ENCODE results near the gene SACM1L.
"Not testable (repeated sequence)": the region's sequence is repeated elsewhere in the genome, so short reads cannot be mapped to it uniquely, and the experiment has no call there.

The SACM1L gene

GRCh38 chr3:45730409-45731154 lies 41.4 kb downstream of the SACM1L start:
- Mint-ChIP-seq H3K4me3 (no peak overlapping the region), H3K36me3 (ENCODE audit: low read depth) (peaks cover 82% of the 10 kb centered on the region)

GRCh38 chr3:45736707-45737106 lies 47.5 kb downstream of the SACM1L start:
- Mint-ChIP-seq H3K4me3 (no peak overlapping the region), H3K4me1 (ENCODE audit: low read depth) (peaks cover 34% of the 10 kb centered on the region), H3K36me3 (ENCODE audit: low read depth) (peaks cover 94% of the 10 kb centered on the region), H3K9me3 (no peaks in the 10 kb centered on the region), H3K27ac (peak overlapping the region; percentile 78), H3K27me3 (no peaks in the 10 kb centered on the region)
- no peak for DNase-seq

More at GRCh38 chr3:45730409-45731154, 41.4 kb downstream of the SACM1L start:
- peaks cover 25% of the 10 kb centered on the region for H3K4me1 Mint-ChIP-seq (ENCODE audit: low read depth)
- peak overlapping the region; percentile 22 for H3K27ac Mint-ChIP-seq
- no peaks in the 10 kb centered on the region for H3K27me3 Mint-ChIP-seq
- DNase-seq, result no peak
- H3K9me3 Mint-ChIP-seq, result no peaks in the 10 kb centered on the region

- Mint-ChIP-seq H3K4me3 (no peak overlapping the region), H3K27ac (peak overlapping the region; percentile 78), H3K27me3 (no peaks in the 10 kb centered on the region), H3K9me3 (no peaks in the 10 kb centered on the region), H3K4me1 (ENCODE audit: low read depth) (peaks cover 35% of the 10 kb centered on the region), H3K36me3 (ENCODE audit: low read depth) (peaks cover 94% of the 10 kb centered on the region)
- no peak for DNase-seq
Measured at GRCh38 chr3:45737234-45737633, 48.0 kb downstream of the SACM1L start.

GRCh38 chr3:45739991-45740390 lies 50.8 kb downstream of the SACM1L start:
- H3K9me3 Mint-ChIP-seq, result no peaks in the 10 kb centered on the region
- H3K4me3 Mint-ChIP-seq, result no peak overlapping the region
- peaks cover 33% of the 10 kb centered on the region for H3K4me1 Mint-ChIP-seq (ENCODE audit: low read depth)
- no peak for DNase-seq
- peaks cover 93% of the 10 kb centered on the region for H3K36me3 Mint-ChIP-seq (ENCODE audit: low read depth)
- no peaks in the 10 kb centered on the region for H3K27me3 Mint-ChIP-seq
- peak overlapping the region; percentile 8 for H3K27ac Mint-ChIP-seq

- H3K4me3 Mint-ChIP-seq, result no peak overlapping the region
- no peaks in the 10 kb centered on the region for H3K9me3 Mint-ChIP-seq
- peak overlapping the region; percentile 69 for H3K27ac Mint-ChIP-seq
- H3K4me1 Mint-ChIP-seq (ENCODE audit: low read depth), result peaks cover 29% of the 10 kb centered on the region
- no peak for DNase-seq
- peaks cover 93% of the 10 kb centered on the region for H3K36me3 Mint-ChIP-seq (ENCODE audit: low read depth)
- H3K27me3 Mint-ChIP-seq, result no peaks in the 10 kb centered on the region
Measured at GRCh38 chr3:45741247-45741646, 52.1 kb downstream of the SACM1L start.

- H3K27me3 Mint-ChIP-seq, result no peaks in the 10 kb centered on the region
- peaks cover 91% of the 10 kb centered on the region for H3K36me3 Mint-ChIP-seq (ENCODE audit: low read depth)
- DNase-seq, result no peak
- H3K9me3 Mint-ChIP-seq, result no peaks in the 10 kb centered on the region
- H3K4me3 Mint-ChIP-seq, result no peak overlapping the region
- H3K4me1 Mint-ChIP-seq (ENCODE audit: low read depth), result peaks cover 22% of the 10 kb centered on the region
- peak overlapping the region; percentile 8 for H3K27ac Mint-ChIP-seq
Measured at GRCh38 chr3:45741742-45742460, 52.7 kb downstream of the SACM1L start.

- Mint-ChIP-seq H3K4me1 (ENCODE audit: low read depth) (peaks cover 21% of the 10 kb centered on the region), H3K27ac (peak overlapping the region; percentile 26), H3K36me3 (ENCODE audit: low read depth) (peaks cover 91% of the 10 kb centered on the region), H3K4me3 (no peak overlapping the region), H3K9me3 (no peaks in the 10 kb centered on the region), H3K27me3 (no peaks in the 10 kb centered on the region)
- no peak for DNase-seq
Measured at GRCh38 chr3:45742461-45743089, 53.4 kb downstream of the SACM1L start.

- no peak overlapping the region for H3K27ac Mint-ChIP-seq
- H3K4me1 Mint-ChIP-seq (ENCODE audit: low read depth), result peaks cover 4% of the 10 kb centered on the region
Measured at GRCh38 chr3:45746165-45746776, 57.1 kb downstream of the SACM1L start.

GRCh38 chr3:45746777-45747622 lies 57.8 kb downstream of the SACM1L start:
- no peaks in the 10 kb centered on the region for H3K4me1 Mint-ChIP-seq (ENCODE audit: low read depth)
- no peak for DNase-seq
- H3K4me3 Mint-ChIP-seq, result no peak overlapping the region
- no peaks in the 10 kb centered on the region for H3K9me3 Mint-ChIP-seq
- no peaks in the 10 kb centered on the region for H3K27me3 Mint-ChIP-seq
- H3K36me3 Mint-ChIP-seq (ENCODE audit: low read depth), result peaks cover 54% of the 10 kb centered on the region
- H3K27ac Mint-ChIP-seq, result no peak overlapping the region

More at GRCh38 chr3:45746165-45746776, 57.1 kb downstream of the SACM1L start:
- DNase-seq, result no peak
- Mint-ChIP-seq H3K36me3 (ENCODE audit: low read depth) (peaks cover 61% of the 10 kb centered on the region), H3K4me3 (no peak overlapping the region), H3K27me3 (no peaks in the 10 kb centered on the region), H3K9me3 (no peaks in the 10 kb centered on the region)

- H3K36me3 Mint-ChIP-seq (ENCODE audit: low read depth), result peaks cover 47% of the 10 kb centered on the region
- H3K27ac Mint-ChIP-seq, result no peak overlapping the region
- no peaks in the 10 kb centered on the region for H3K27me3 Mint-ChIP-seq
- H3K9me3 Mint-ChIP-seq, result no peaks in the 10 kb centered on the region
- H3K4me1 Mint-ChIP-seq (ENCODE audit: low read depth), result no peaks in the 10 kb centered on the region
- no peak overlapping the region for H3K4me3 Mint-ChIP-seq
- DNase-seq, result no peak
Measured at GRCh38 chr3:45748068-45748467, 58.9 kb downstream of the SACM1L start.

- H3K4me3 Mint-ChIP-seq; H3K9me3 Mint-ChIP-seq; H3K27me3 Mint-ChIP-seq; H3K4me1 Mint-ChIP-seq (ENCODE audit: low read depth); DNase-seq; H3K27ac Mint-ChIP-seq: not testable (repeated sequence)
- H3K36me3 Mint-ChIP-seq (ENCODE audit: low read depth), result peaks cover 36% of the 10 kb centered on the region
Measured at GRCh38 chr3:45749036-45749600, 59.9 kb downstream of the SACM1L start.

- Mint-ChIP-seq H3K27ac (no peak overlapping the region), H3K36me3 (ENCODE audit: low read depth) (peaks cover 32% of the 10 kb centered on the region), H3K4me1 (ENCODE audit: low read depth) (no peaks in the 10 kb centered on the region), H3K9me3 (no peaks in the 10 kb centered on the region), H3K4me3 (no peak overlapping the region), H3K27me3 (no peaks in the 10 kb centered on the region)
- no peak for DNase-seq
Measured at GRCh38 chr3:45749880-45750279, 60.7 kb downstream of the SACM1L start.

GRCh38 chr3:45751537-45752242 lies 62.5 kb downstream of the SACM1L start:
- Mint-ChIP-seq H3K4me3 (no peak overlapping the region), H3K36me3 (ENCODE audit: low read depth) (peaks cover 15% of the 10 kb centered on the region), H3K4me1 (ENCODE audit: low read depth) (no peaks in the 10 kb centered on the region), H3K27ac (no peak overlapping the region), H3K27me3 (no peaks in the 10 kb centered on the region), H3K9me3 (no peaks in the 10 kb centered on the region)
- no peak for DNase-seq

All from activated T-cell treated with anti-CD3 and anti-CD28 coated beads, Interleukin-2, amount 50 U/mL, for 24 hours (primary cell).